Mammary microvascular endothelial cell (primary cell): ENCODE results near the gene MRAP2. TPM values are rescaled to one million over a fixed set of nuclear protein-coding genes. Genes with fewer than 3 reads are reported as not detected.

Experiments
- total RNA-seq: library from RNA; depleted of rRNA; stranded (reverse); fragments of >200 nt; gene quantifications from 2 replicates; pipeline ENCODE4 v1.2.3, GENCODE V29; 2015

MRAP2 gene, protein sequence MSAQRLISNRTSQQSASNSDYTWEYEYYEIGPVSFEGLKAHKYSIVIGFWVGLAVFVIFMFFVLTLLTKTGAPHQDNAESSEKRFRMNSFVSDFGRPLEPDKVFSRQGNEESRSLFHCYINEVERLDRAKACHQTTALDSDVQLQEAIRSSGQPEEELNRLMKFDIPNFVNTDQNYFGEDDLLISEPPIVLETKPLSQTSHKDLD
- total RNA-seq: 0.07 and 0.39 TPM in 2 replicates

DNA sequence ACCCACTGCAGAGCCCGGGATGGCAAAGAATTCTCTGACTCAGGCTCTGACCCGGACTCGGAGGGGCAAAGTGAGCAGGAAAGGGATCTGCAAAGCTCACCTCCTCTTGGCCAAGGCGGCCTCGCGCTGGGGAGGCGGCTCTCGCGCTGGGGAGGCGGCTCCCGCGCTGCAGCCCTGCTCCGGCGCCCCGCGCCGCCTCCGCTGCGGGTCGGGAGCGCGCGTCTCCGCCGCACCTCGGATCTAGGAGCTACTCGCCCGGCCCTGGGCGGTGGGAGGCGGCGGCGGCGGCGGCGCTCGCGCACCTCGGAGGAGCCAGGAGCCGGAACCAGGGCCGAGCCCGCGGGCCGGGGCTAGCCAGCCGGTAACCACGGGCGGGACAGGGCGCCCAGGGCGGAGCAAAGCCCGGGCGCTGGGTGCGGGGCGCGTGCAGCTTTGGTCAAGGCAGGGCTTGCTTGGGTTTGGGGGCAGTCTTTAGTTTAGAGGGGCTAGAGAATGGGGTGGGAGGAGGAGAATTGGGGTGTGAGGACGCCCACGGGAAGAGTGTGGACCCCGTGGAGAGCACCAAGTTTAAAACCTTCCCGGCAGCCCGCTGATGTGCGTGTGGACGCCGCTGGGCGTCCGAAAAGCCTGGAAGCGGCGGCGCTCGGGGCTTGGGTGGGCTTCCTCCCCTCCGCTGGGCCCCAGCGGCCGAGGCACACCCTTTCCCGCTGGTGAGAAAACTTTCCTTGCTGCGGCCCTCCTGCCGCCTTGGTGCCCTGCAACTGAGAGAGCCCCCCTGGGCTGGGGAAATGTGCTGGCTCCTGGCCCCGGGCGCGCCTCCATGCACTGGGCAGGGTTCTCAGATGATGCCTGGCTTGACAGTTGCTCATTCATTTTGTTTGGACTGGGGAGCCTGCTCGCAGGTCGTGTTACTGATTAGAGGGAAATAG is at the start of gene MRAP2:
Gene MRAP2, plus strand, starts transcription at position 250 of the 929 bp plus-strand sequence. CDS start 21,547 bp downstream, outside the sequence.

Other genes with a start within 250 kb of the MRAP2 start
- gene RIPPLY2, start 180.4 kb upstream of the MRAP2 start, total RNA-seq: not detected in 2 replicates
- gene CYB5R4, start 174.1 kb upstream of the MRAP2 start, total RNA-seq: 12.5 and 14.0 TPM in 2 replicates
- gene CEP162, start 193.9 kb downstream of the MRAP2 start, total RNA-seq: 3.5 and 4.7 TPM in 2 replicates